Renal cortex interstitium (tissue), 11 donors: ENCODE data around the gene SUCLA2. TPM values are rescaled to one million over a fixed set of nuclear protein-coding genes. Genes with fewer than 3 reads are reported as not detected.

Experiments
- DNase-seq, 11 donors: peaks; one replicate each; pipeline ENCODE4 v3.0.0-alpha.2; 2013; ENCODE audit warnings: low read depth in 9 of 11, low spot score in 4 of 11; ENCODE audit errors: extremely low read depth in 1 of 11
- polyA plus RNA-seq, 3 donors: library from polyadenylated mRNA; unstranded; fragments of 120-200 nt; gene quantifications; one replicate each; pipeline ENCODE4 v1.2.1, GENCODE V29; 2013; ENCODE audit not compliant: insufficient read length in 3 of 3

Gene SUCLA2
- polyA plus RNA-seq, 3 donors: 77.9 to 98.3 (median 88.1) TPM

GRCh38 chr13:47932950-47933923 lies 67.8 kb downstream of the SUCLA2 start:
- peak in 5 of 11 donors; percentile 1 to 9 (median 3) for DNase-seq

- DNase-seq: no peak
Observed at GRCh38 chr13:47930649-47931165, 70.4 kb downstream of the SUCLA2 start.

GRCh38 chr13:47929156-47929555 lies 71.9 kb downstream of the SUCLA2 start:
- DNase-seq: no peak

GRCh38 chr13:47917022-47917574 lies 84.0 kb downstream of the SUCLA2 start:
- DNase-seq: no peak

- no peak for DNase-seq
Observed at GRCh38 chr13:47908197-47908902, 92.7 kb downstream of the SUCLA2 start.

GRCh38 chr13:47904891-47905290 lies 96.2 kb downstream of the SUCLA2 start:
- no peak for DNase-seq

- no peak for DNase-seq
Observed at GRCh38 chr13:47904241-47904640, 96.8 kb downstream of the SUCLA2 start.

- no peak for DNase-seq
Observed at GRCh38 chr13:47903836-47904235, 97.2 kb downstream of the SUCLA2 start.

GRCh38 chr13:47901441-47901840 lies 99.6 kb downstream of the SUCLA2 start:
- no peak for DNase-seq

GRCh38 chr13:47898080-47898479 lies 103.0 kb downstream of the SUCLA2 start:
- DNase-seq: no peak

GRCh38 chr13:47897411-47898050 lies 103.5 kb downstream of the SUCLA2 start:
- no peak for DNase-seq

- DNase-seq: no peak
Observed at GRCh38 chr13:47896546-47896945, 104.5 kb downstream of the SUCLA2 start.

GRCh38 chr13:47896111-47896510 lies 105.0 kb downstream of the SUCLA2 start:
- DNase-seq: no peak

GRCh38 chr13:47893527-47893926 lies 107.5 kb downstream of the SUCLA2 start:
- DNase-seq: no peak

Other genes starting within 250 kb of the SUCLA2 start
- 10 to 100 TPM; 22.6 to 29.6 (median 24.2) TPM for gene NUDT15, start 36.5 kb upstream of the SUCLA2 start, polyA plus RNA-seq
- 100 to 1,000 TPM in 1 of 3 donors, 10 to 100 TPM in 2; 76.4 to 102 (median 84.5) TPM for gene MED4, start 93.8 kb upstream of the SUCLA2 start, polyA plus RNA-seq
- 1,000 to 10,000 TPM; 1,263 to 1,531 (median 1,356) TPM for gene ITM2B, start 231.9 kb upstream of the SUCLA2 start, polyA plus RNA-seq